OCI-LY3 (cell line): ENCODE measurements around the gene ZSCAN22.
A peak's percentile ranks its signal among the peaks of the same experiment; 100 is the strongest.

ENCODE experiments used
- H2AFZ ChIP-seq: fragments of 200-600, 300-600 bp; shearing (Covaris generic); 2 replicates; pipeline ENCODE4 v1.6.0; 2014; ENCODE audit warnings: antibody characterized with exemption, low read depth, low read length
- H3K27ac ChIP-seq: fragments of 200-600, 300-600 bp; sonication (generic); 2 replicates; pipeline ENCODE4 v1.5.1; 2014; ENCODE audit warnings: mild to moderate bottlenecking, low read length, moderate library complexity, mixed read lengths
- H3K27me3 ChIP-seq: fragments of 200-600, 300-600 bp; sonication (generic); 2 replicates; pipeline ENCODE4 v1.6.1; 2014; ENCODE audit warnings: low read depth, low read length, mixed read lengths
- H3K36me3 ChIP-seq: fragments of 200-600, 300-600 bp; sonication (generic); replicated peaks from 2 replicates; pipeline ENCODE3; 2014; ENCODE audit warnings: low read depth, low read length, mixed read lengths
- H3K4me1 ChIP-seq: fragments of 300-600, 200-600 bp; sonication (generic); 2 replicates; pipeline ENCODE4 v1.6.1; 2014; ENCODE audit warnings: low read length, mixed read lengths
- H3K4me2 ChIP-seq: fragments of 200-600, 300-600 bp; sonication (generic); 2 replicates; pipeline ENCODE4 v1.6.1; 2014; ENCODE audit warnings: low read length, mixed read lengths
- H3K4me3 ChIP-seq: fragments of 300-600, 200-600 bp; sonication (generic); 2 replicates; pipeline ENCODE4 v1.5.1; 2014; ENCODE audit warnings: antibody characterized with exemption, mild to moderate bottlenecking, low read length, moderate library complexity
- H3K79me2 ChIP-seq: fragments of 300-600, 200-600 bp; shearing (Covaris generic); 2 replicates; pipeline ENCODE4 v1.6.1; 2014; ENCODE audit warnings: mild to moderate bottlenecking, low read length, mixed read lengths
- H3K9ac ChIP-seq: fragments of 300-600, 200-600 bp; shearing (Covaris generic); 2 replicates; pipeline ENCODE4 v1.6.0; 2014; ENCODE audit warnings: mild to moderate bottlenecking, low read length, moderate library complexity
- H3K9me3 ChIP-seq: fragments of 200-600, 300-600 bp; shearing (Covaris generic); 2 replicates; pipeline ENCODE4 v1.6.1; 2014; ENCODE audit warnings: low read length, mixed read lengths; ENCODE audit not compliant: insufficient read depth
- H4K20me1 ChIP-seq: fragments of 200-600, 300-600 bp; sonication (generic); 2 replicates; pipeline ENCODE4 v1.6.1; 2016; ENCODE audit warnings: low read length, mixed read lengths; ENCODE audit not compliant: insufficient read depth
- CTCF ChIP-seq: fragments of 200-600, 300-600 bp; sonication (generic); IDR thresholded peaks from 2 replicates; pipeline ENCODE4 v1.5.1; 2014; ENCODE audit warnings: antibody characterized with exemption, low read length, low read depth
- EZH2phosphoT487 ChIP-seq: fragments of 200-600 bp; shearing (Covaris generic); IDR thresholded peaks from 2 replicates; pipeline ENCODE4 v1.6.1; 2018; ENCODE audit warnings: antibody characterized with exemption, mixed run types, low read depth

ZSCAN22 gene

GRCh38 chr19:58304748-58305064, 22.1 kb upstream of the ZSCAN22 start:
- Histone ChIP-seq H3K27ac (peak overlapping the region; percentile 43), H3K36me3 (peaks cover 61% of the 10 kb centered on the region)

GRCh38 chr19:58305065-58305931, 21.5 kb upstream of the ZSCAN22 start, which contains the start of gene ERVK3-1:
Gene ERVK3-1, plus strand, starts transcription at chr19:58305377. Its CDS starts 6,792 bp downstream, at chr19:58312169.
- Histone ChIP-seq H3K9ac (peak within 1 kb of the TSS; percentile 83), H3K4me1 (peaks cover 13% of the 10 kb centered on the region), H3K36me3 (peaks cover 60% of the 10 kb centered on the region), H3K27ac (peak within 1 kb of the TSS; percentile 50), H3K4me3 (peak within 1 kb of the TSS; percentile 88), H3K9me3 (no peaks in the 10 kb centered on the region), H3K27me3 (no peaks in the 10 kb centered on the region), H2AFZ (peak within 1 kb of the TSS; percentile 86), H4K20me1 (no peaks in the 10 kb centered on the region), H3K79me2 (peaks cover 47% of the 10 kb centered on the region), H3K4me2 (peak within 1 kb of the TSS; percentile 89)
- TF ChIP-seq CTCF (no peak), EZH2phosphoT487 (no peak)

More at GRCh38 chr19:58304748-58305064, 22.1 kb upstream of the ZSCAN22 start:
- H4K20me1 ChIP-seq, result no peaks in the 10 kb centered on the region
- H2AFZ ChIP-seq, result peak overlapping the region; percentile 81
- H3K4me1 ChIP-seq, result peaks cover 13% of the 10 kb centered on the region
- TF ChIP-seq CTCF (no peak), EZH2phosphoT487 (no peak)
- H3K27me3 ChIP-seq, result no peaks in the 10 kb centered on the region
- H3K9ac ChIP-seq, result peak overlapping the region; percentile 60
- peaks cover 47% of the 10 kb centered on the region for H3K79me2 ChIP-seq
- peak overlapping the region; percentile 88 for H3K4me3 ChIP-seq
- H3K4me2 ChIP-seq, result peak overlapping the region; percentile 74
- H3K9me3 ChIP-seq, result no peaks in the 10 kb centered on the region

DNA sequence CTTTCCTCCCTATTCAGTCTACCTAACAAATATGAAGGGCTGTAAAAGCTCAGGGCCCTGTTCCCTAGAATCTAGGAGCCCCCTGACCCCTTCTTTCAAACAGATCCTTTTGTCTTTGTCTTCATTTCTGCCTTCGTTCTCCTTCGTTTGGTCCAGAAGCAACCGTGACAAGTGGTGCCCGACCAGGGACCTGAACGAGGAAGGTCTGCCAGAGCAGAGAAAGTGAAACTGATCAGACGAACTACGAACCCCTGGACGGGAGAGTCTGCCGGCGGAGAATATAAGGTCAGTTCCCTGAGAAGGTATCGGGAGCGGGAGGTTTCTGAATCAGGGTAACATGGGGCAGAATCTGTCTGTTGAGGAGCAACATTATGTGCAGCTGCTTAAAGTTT, 20.9 kb upstream of the ZSCAN22 start:
- peaks cover 13% of the 10 kb centered on the region for H3K4me1 ChIP-seq
- peaks cover 54% of the 10 kb centered on the region for H3K36me3 ChIP-seq

More for the DNA sequence above, 20.9 kb upstream of the ZSCAN22 start:
- Histone ChIP-seq H3K27ac (peak overlapping the region; percentile 50; the same call in 1 of the 2 replicates), H3K9ac (peak overlapping the region; percentile 83), H3K79me2 (peaks cover 47% of the 10 kb centered on the region), H2AFZ (no peak overlapping the region), H4K20me1 (no peaks in the 10 kb centered on the region), H3K9me3 (no peaks in the 10 kb centered on the region), H3K27me3 (no peaks in the 10 kb centered on the region), H3K4me2 (peak overlapping the region; percentile 89), H3K4me3 (peak overlapping the region; percentile 88)
- TF ChIP-seq EZH2phosphoT487 (no peak), CTCF (no peak)
